ENCODE measurements around the gene EP400.
"Not testable (repeated sequence)": the region's sequence is repeated elsewhere in the genome, so short reads cannot be mapped to it uniquely, and the experiment has no call there.

Gene EP400

DNA sequence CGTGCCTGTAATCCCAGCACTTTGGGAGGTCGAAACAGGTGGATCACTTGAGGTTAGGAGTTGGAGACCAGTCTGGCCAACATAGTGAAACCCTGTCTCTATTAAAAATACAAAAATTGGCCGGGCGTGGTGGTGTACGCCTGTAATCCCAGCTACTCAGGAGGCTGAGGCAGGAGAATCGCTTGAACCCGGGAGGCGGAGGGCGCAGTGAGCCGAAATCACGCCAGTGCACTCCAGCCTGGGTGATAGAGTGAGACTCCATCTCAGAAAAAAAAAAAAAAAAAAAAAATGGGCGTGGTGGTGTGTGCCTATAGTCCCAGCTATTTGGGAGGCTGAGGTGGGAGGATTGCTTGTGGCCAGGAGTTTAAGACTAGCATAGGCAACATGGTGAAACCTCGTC is 4.7 kb downstream of the EP400 start:
- not testable (repeated sequence) for DNase-seq

DNA sequence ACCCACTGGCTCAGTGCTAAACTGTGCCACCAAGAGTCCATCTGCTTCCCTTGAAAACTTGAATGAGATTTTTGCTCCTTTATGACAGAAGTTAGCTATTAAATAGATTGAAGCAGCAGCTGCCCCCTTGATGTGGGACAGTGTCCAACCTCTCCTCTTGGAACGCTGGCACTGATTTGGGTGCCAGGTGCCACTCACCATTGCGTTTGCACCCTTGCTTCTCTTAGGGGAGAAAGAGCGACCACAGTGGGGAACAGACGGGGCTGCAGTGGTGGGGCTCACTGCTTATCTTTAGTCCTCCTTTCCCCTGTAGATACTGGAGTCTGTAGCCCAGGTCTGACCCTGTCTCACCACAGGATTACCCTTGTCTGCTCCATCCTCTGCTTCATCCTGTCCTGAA is 9.4 kb downstream of the EP400 start:
- no peak for DNase-seq

DNA sequence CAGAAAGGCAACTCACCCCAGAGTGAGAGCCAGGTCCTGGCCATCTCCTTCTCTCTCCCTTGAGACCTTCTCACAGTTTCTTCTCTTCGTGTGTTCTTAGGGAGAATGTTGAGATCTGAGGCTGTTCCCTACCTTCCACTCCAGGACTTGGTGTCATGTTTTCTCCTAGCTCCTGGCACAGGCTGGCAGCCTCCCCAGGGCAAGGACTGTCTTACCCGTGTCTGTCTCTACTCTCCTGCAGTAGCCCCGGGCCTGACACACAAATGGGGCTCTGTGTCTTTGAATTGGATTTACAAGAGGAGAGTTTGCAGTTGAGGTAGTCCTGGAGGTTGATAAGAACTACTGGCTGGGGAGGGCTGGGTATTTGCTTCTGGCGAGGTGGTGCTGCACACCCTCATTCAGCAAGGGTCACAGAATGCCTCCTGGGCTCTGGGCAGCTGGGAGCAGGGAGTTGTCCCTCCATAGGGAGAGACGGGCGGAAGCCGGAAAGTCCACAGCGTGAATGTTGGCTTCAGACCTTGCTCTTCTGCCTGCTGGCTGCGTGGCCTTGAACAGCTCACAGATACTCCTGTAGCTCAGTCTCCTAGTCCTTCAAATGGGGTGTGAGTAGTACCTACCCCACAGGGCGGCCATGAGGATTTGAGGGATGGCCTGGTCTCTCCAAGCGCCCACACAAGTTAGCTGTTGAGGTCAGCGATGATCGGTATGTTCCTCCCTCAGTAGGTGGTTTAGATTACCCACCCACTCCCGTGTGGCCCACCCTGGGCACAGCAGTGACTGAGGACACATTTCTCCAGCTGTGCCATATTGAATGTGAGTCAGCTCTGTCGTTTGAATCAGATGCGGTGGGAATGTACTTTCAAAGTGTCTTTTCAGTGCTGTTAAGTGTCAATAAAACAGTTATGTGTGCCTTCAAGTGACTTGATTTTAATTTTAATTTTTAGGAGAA is 10.2 kb downstream of the EP400 start:
- DNase-seq = no peak

DNA sequence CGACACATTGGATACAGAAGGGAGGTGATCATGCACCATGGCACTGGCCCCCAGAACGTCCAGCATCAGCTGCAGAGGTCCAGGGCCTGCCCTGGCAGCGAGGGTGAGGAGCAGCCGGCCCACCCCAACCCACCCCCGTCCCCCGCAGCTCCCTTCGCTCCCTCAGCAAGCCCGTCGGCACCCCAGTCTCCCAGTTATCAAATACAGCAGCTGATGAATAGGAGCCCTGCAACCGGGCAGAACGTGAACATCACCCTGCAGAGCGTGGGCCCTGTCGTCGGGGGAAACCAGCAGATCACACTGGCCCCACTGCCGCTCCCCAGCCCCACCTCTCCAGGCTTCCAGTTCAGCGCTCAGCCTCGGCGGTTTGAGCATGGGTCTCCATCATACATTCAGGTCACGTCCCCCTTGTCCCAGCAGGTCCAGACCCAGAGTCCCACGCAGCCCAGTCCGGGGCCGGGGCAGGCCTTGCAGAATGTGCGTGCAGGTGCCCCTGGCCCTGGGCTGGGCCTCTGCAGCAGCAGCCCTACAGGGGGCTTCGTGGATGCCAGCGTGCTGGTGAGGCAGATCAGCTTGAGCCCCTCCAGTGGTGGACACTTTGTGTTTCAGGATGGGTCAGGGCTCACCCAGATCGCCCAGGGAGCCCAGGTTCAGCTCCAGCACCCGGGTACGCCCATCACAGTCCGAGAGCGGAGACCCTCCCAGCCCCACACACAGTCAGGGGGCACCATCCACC is 11.0 kb downstream of the EP400 start:
- DNase-seq = not testable (repeated sequence)

DNA sequence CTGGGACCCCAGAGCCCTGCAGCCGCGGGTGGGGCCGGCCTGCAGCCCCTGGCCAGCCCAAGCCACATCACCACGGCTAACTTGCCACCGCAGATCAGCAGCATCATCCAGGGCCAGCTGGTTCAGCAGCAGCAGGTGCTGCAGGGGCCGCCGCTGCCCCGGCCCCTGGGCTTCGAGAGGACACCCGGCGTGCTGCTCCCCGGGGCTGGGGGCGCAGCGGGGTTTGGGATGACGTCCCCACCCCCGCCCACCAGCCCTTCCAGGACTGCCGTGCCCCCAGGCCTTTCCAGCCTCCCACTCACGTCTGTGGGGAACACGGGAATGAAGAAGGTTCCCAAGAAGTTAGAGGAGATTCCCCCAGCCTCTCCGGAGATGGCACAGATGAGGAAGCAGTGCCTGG is 11.6 kb downstream of the EP400 start:
- DNase-seq = not testable (repeated sequence)

DNA sequence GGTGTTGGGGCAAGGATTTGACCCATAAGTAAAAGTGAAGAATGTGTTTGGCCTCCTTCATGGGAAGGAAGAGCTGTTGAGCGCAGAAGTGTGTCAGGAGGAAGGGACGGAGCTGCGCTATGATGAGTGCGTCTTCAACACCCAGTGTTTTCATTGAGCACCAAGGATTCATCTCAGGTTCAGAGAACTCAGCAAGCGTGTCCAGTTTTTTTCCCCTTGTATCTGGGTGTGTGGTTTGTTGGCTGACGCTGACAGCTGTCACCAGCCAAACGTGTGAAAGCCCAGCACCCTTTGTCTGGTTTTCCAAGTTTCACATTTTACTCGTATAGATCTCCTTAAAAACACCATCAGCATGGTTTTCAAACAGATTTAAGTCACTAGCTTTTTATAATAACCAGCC is 12.3 kb downstream of the EP400 start:
- DNase-seq = no peak

DNA sequence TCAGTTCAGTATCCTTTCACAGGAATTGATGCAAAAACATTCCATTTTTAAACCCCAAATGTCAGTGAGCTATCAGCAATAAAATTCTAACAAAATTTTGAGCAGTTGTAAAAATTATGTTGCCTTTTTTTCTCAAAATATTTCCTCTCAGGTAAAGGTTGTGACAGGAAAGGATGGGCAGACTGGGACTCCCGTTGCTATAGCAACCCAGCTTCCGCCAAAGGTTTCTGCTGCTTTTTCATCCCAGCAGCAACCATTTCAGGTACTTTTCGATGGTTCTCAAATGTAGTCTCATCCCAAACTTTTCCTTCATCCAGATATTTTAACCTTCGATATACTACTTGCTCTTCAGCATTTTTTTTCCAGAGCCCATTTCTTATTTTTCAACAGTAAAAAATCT is 13.6 kb downstream of the EP400 start:
- no peak for DNase-seq

DNA sequence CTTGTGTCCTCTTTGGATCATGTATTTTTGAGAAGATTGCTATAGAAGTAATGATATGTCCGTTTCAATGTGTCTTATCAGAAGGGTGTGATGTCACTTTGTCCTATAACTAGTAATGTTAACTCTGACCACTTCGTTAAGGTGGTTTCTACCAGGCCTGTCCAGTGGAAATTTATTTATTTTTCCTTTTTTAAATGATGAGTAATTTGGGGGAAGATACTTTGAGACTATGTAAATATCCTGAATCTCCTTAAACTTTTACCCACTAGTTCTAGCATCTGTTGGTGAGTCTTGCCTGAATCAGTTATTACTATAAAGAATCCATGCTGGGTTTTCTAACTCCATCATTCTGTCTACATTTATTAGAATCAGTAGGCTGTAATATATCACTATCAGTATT is 15.3 kb downstream of the EP400 start:
- no peak for DNase-seq

DNA sequence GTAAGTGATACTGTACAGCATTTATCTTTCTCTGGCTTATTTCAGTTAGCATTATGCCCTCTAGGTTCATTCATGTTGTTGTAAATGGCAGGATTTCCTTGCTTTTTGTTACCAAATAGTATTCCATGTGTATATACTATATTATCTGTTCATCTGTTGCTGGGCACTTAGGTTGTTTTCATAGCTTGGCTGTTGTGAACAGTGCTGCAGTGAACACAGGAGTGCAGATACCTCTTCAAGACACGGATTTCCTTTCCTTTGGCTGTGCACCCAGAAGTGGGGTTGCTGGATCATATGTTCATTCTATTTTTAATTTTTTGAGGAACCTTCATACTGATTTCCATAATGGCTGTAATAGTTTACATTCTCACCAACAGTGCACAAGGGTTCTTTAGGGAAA is 21.5 kb downstream of the EP400 start:
- DNase-seq = no peak

DNA sequence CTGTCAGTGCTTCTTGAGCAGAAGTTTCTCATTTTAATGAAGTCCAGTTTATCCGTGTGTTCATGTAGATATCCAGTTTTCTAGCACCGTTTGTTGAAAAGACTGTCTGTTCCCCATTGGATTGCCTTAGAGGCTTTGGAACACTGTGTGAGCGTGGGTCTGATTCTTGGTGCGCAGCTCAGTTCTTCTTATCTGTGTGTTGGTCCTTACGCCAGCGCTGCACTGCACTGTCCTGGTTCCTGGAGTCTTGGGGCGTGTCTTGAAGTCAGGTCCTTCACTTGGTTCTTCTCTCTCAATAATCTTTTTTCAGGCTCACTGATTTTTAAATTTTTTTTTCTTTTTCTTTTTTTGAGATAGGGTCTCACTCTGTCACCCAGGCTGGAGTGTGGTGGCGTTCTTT is 25.5 kb downstream of the EP400 start:
- DNase-seq = no peak

DNA sequence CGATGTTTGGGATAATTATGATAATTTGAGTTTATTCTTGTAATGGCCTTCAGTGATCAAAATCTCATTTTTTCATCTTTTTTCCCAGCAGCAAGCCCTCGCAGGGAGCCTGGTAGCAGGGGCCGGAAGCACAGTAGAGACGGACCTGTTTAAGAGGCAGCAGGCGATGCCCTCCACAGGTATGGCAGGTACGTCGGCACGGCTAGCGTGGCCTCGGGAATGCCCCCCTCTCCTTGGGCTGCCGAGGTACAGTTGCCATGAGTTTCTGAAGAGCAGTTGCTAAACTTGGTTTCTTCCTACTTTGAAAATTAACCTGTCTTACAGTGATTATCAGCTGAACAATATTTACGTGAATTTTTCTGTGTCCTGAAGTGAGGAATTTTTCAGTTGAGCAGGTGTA is 29.9 kb downstream of the EP400 start:
- no peak for DNase-seq

DNA sequence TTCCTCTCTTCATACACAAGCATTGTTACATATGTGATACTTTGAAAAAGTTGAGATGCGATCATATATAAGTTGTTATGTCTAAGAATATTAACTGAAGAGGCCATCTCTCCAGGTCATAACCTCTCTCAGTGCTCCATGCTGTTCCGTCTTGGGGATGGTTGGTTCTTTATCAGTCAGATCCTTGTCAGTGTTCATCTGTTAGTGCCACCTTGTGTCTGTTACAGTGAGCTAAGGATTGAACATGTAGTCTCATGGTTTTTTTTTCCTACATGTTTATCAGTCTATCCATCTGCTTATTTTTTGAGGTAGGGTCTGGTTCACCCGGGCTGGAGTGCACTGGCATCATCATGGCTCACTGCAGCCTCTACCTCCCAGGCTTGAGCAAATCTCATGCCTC is 30.5 kb downstream of the EP400 start:
- no peak for DNase-seq

DNA sequence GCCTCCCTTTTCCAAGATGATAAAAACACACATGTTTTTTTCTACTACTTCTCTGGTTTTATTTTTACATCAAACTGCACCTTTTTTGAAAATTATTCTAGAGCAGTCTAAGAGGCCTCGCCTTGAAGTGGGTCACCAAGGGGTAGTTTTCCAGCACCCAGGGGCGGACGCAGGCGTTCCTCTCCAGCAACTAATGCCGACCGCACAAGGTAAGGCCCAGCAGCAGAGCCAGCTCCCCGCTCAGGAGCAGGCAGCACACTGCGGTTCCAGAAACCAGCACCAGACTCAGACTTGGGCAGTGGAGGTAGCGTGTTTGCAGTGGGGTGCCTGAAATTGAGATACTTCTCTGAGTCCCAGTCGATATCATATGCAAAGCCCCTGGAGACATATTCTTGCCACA is 31.6 kb downstream of the EP400 start:
- no peak for DNase-seq

DNA sequence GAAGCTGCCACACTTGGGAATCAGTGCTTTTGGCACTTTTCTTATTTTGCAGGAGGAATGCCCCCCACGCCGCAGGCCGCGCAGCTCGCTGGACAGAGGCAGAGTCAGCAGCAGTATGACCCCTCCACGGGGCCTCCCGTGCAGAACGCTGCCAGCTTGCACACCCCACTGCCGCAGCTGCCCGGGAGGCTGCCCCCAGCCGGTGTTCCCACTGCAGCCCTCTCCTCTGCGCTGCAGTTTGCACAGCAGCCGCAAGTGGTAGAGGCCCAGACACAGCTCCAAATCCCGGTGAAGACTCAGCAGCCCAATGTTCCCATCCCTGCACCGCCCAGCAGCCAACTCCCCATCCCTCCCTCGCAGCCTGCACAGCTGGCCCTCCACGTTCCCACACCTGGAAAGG is 32.3 kb downstream of the EP400 start:
- no peak for DNase-seq

DNA sequence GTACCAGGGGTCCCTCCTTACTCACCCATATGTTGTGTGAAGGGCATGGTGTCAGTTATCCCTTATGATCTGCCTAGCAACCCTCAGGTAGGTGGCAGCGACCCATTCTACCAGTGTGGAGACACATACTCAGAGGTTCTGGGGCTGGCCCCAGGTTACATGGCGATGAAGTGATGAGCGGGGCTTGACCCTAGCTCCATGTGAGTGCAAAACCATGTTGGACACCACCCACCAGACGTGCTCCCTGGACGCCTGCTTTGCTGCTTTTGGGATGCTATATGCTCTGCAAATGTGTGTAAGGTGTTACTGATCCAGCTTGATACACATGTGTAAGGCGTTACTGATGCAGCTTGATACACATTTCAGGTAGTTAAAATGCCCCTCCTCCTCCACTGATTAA is 33.3 kb downstream of the EP400 start:
- no peak for DNase-seq

DNA sequence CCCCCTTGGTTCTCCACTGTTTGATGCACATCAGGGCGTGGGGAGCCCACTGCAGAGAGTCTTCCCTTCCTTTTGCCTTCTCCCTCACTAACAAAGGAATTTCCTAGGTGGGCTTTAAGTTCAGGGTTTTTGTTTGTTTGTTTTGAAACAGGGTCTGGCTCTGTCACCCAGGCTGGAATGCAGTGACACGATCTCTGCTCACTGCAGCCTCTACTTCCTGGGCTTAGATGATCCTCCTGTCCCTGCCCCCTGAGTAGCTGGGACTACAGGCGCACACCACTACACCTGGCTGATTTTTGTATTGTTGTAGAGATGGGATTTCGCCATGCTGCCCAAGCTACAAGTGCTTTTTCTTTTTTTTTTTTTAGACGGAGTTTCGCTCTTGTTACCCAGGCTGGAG is 33.8 kb downstream of the EP400 start:
- DNase-seq = no peak

DNA sequence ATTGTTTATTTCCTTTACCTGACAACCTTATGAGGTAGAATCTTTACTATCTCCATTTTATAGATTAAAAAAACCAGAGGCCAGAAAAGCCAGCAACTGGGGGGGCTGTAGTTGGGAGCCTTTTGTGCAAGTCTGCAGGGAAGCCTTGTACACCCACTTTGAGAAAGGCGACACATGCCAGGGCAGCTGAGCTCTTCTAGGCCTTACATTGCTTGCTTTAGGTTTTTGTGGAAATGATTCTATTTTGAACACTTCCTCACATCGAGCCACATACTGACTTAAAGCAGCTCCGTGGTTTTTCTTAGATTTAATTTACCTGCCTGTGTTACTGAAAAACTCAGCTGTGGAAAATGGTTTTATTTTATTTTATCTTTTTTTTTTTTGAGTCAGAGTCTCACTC is 34.6 kb downstream of the EP400 start:
- DNase-seq = no peak

DNA sequence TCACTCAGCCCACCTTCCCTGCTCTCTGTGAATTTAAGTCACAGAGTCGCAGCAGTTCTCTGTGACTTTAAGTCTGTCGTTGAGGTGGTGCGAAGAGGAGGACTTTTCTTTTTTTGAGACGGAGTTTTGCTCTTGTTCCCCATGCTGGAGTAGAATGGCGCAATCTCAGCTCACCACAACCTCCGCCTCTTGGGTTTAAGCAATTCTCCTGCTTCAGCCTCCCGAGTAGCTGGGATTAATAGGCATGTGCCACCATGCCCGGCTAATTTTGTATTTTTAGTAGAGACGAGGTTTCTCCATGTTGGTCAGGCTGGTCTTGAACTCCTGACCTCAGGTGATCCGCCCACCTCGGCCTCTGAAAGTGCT is 35.8 kb downstream of the EP400 start:
- not testable (repeated sequence) for DNase-seq

DNA sequence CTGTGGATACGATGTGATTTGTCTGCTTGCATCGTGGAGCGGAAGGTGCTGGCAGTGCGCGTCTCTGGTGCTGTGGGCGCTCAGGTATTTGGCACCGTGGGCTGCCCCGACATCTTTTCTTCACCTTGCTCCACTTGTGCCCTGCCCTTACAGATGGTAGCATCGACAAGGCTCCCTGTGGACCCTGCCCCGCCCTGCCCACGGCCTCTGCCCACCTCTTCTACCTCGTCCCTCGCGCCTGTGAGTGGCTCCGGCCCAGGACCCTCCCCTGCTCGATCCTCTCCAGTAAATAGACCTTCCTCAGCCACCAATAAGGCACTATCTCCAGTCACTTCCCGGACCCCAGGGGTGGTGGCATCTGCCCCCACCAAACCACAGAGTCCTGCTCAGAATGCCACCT is 36.6 kb downstream of the EP400 start:
- DNase-seq = no peak

DNA sequence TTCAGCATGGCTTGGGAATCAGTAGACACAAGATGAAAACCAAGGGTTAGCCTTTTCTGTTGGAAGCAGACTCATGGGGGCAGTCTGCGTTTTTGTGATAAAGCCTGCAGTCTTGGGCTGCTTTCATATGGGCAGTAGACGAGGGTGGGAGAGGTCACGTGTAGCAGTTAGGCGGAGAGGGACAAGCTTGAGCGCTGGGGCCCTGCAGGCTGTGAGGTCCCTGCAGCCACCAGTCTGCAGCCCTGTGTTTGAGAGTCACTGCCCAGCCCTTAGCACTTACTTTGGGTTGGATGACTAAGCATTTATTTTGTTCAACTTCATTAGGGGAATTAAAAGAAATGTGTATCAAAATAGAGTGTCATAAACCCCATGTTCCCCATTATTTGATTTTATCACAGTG is 37.2 kb downstream of the EP400 start:
- DNase-seq = no peak

DNA sequence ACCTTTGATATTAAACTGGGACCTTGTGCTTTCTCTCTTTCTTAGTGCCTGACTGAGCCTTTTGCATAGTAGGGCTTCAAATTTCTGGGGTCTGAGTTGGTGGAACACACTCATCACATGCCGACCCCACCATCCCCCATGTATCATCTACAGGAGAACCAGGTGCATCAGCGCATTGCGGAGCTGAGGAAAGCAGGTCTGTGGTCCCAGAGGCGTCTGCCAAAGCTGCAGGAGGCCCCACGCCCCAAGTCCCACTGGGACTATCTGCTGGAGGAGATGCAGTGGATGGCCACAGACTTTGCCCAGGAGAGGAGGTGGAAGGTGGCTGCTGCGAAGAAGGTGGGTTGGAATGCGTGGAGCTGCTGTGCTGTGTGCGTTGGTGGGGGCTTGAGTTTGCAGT is 37.8 kb downstream of the EP400 start:
- DNase-seq = no peak

DNA sequence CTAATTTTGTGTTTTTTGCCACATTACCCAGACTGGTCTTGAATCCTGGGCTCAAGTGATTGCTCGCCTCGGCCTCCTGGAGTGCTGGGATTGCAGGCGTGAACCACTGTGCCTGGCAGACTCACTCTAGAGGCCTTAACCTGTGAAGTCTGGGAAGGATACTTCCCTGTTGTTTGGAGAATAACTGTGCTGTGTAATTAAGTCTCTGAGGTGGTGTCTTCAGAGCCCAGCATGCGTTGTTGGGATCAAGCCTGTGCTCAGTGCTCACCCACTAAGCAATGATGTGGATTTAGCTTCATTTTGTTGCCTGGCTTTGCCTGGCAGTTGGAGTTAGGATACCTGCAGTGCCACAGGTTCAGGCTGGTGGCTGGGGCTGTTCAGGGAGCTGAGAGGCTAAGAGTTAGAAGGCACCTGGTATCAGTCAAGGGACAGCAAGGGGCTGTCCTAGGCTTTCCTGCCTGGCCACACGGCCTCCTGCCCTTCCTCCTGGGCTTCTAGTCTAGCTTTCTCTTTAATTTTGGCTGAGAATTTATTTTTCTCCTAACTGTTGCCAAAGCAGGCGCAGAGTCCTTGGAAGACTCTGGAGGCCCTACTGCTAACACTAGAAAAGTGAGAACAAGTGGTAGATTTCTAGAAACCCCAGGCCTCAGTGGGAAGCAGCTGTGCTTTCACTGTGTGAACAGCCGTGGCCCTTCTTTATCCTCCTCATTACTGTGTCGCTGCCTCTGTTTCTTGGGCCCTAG is 38.5 kb downstream of the EP400 start:
- no peak for DNase-seq

DNA sequence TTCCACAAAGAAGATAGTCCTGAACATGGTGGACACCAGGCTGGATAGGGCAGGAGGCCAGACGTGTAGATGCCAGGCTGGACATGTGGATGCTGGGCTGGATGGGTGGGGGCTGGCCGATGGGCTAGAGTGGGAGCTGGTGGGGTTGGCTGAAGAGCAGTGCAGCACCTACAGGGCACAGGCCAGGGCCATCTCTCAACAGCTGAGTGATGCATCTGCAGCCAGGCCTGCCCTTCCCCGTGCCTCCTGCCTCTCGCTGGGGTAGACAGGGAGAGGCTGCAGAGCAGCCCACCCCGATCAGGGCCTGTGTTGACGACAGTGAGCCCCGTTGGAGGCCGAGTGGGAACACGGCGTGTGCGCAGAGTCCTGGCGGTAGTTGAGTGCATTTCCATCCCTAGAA is 39.3 kb downstream of the EP400 start:
- DNase-seq = no peak
